ENCODE data around the gene GARIN5B.

Gene GARIN5B

GRCh38 chr19:55305491-55305890, 57.6 kb downstream of the GARIN5B start:
- TF ChIP-seq EZH2 (IDR thresholded peaks at IDR 0.05) (no peak), FOXP2 (optimal IDR thresholded peaks at IDR 0.05; ENCODE audit: control extremely low read depth, extremely low read length, insufficient read depth) (no peak), POLR2AphosphoS5 (IDR thresholded peaks at IDR 0.05; ENCODE audit: borderline replicate concordance, low read depth, low read length) (no peak)
- Histone ChIP-seq H3K4me3 (no peak overlapping the region), H3K27ac (no peak overlapping the region), H3K36me3 (ENCODE audit: insufficient read depth, low read length) (peaks cover 30% of the 10 kb centered on the region; the same call in 1 of the 2 replicates), H3K9ac (ENCODE audit: insufficient read length) (no peak overlapping the region), H3K9me3 (ENCODE audit: low read depth, low read length) (no peaks in the 10 kb centered on the region)
- no peak for DNase-seq (ENCODE audit: low read depth, low spot score)

DNA sequence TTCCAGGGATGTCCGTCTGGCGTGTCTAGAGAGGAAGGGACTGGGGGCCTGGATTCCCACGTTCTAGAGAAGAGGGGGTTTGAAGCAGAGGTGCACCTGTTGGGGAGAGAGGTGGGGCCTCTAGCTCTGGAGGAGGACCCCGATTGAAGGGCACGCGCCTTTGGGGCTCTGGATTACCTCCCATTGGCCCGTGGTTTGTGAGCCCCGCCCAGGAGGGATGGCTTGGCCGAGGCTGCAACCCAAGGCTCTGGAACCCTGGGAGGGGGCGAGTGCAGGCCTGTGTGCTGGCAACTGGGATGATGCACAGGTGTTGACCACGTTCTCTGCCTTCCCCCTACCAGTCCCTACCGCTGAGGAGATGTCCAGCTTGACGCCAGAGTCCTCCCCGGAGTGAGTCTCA, 58.1 kb downstream of the GARIN5B start:
- Histone ChIP-seq H3K4me3 (no peak overlapping the region), H3K9ac (ENCODE audit: insufficient read length) (no peak overlapping the region), H3K36me3 (ENCODE audit: insufficient read depth, low read length) (peaks cover 30% of the 10 kb centered on the region; the same call in 1 of the 2 replicates), H3K27ac (no peak overlapping the region), H3K9me3 (ENCODE audit: low read depth, low read length) (no peaks in the 10 kb centered on the region)
- TF ChIP-seq FOXP2 (optimal IDR thresholded peaks at IDR 0.05; ENCODE audit: control extremely low read depth, extremely low read length, insufficient read depth) (no peak), EZH2 (IDR thresholded peaks at IDR 0.05) (no peak), POLR2AphosphoS5 (IDR thresholded peaks at IDR 0.05; ENCODE audit: borderline replicate concordance, low read depth, low read length) (no peak)
- no peak for DNase-seq (ENCODE audit: low read depth, low spot score)

All from SK-N-MC (cell line).